ENCODE results near the gene COX19.

- TF ChIP-seq POLR2A (IDR thresholded peaks at IDR 0.05) = no peak
- no peak for TF ChIP-seq CTCF (IDR thresholded peaks at IDR 0.05)
These were observed 54.3 kb downstream of the COX19 start for GRCh38 chr7:921071-921461.

Data from uterus (tissue), 2 donors.